Metanephros (tissue), 1 donor: ENCODE results near the gene NTPCR. TPM values are rescaled to one million over a fixed set of nuclear protein-coding genes. Genes with fewer than 3 reads are reported as not detected.

ENCODE experiments used
- total RNA-seq: library from RNA; depleted of rRNA; stranded (reverse); fragments of >200 nt; gene quantifications from one replicate; pipeline ENCODE4 v1.2.3, GENCODE V29; 2014

Gene NTPCR
- total RNA-seq, result 23.1 TPM

GRCh38 chr1:232950197-232951176 lies at the start of gene NTPCR:
Gene NTPCR (plus strand): TSS chr1:232950611. CDS start chr1:232950711, 100 bp downstream.

Other genes starting within 250 kb of the NTPCR start
- 4.7 TPM for gene MAP10, start 145.2 kb upstream of the NTPCR start, total RNA-seq